ENCODE measurements around the gene RASSF7.

The RASSF7 gene

GRCh38 chr11:601573-602245 is 40.9 kb downstream of the RASSF7 start:
- ATAC-seq = no peak
- TF ChIP-seq TOX (CRISPR knock-in tag; IDR thresholded peaks at IDR 0.05; ENCODE audit: borderline replicate concordance) (no peak), RARB (CRISPR knock-in tag; IDR thresholded peaks at IDR 0.05) (no peak), ZNF8 (CRISPR knock-in tag; IDR thresholded peaks at IDR 0.05) (no peak), ISL1 (CRISPR knock-in tag; IDR thresholded peaks at IDR 0.05) (no peak), ARNTL (CRISPR knock-in tag; IDR thresholded peaks at IDR 0.05; ENCODE audit: borderline replicate concordance, low read depth) (no peak), OSR1 (CRISPR knock-in tag; IDR thresholded peaks at IDR 0.05) (no peak), SNAI2 (CRISPR knock-in tag; IDR thresholded peaks at IDR 0.05) (no peak), TSHZ2 (CRISPR knock-in tag; IDR thresholded peaks at IDR 0.05) (no peak), CSDC2 (CRISPR knock-in tag; IDR thresholded peaks at IDR 0.05) (no peak), GLIS3 (CRISPR knock-in tag; IDR thresholded peaks at IDR 0.05) (no peak), PPARA (CRISPR knock-in tag; IDR thresholded peaks at IDR 0.05; ENCODE audit: borderline replicate concordance) (no peak), CSRNP3 (CRISPR knock-in tag; IDR thresholded peaks at IDR 0.05) (no peak), ZFP3 (CRISPR knock-in tag; IDR thresholded peaks at IDR 0.05) (no peak), ESRRG (CRISPR knock-in tag; IDR thresholded peaks at IDR 0.05) (no peak), BACH2 (CRISPR knock-in tag; IDR thresholded peaks at IDR 0.05; ENCODE audit: borderline replicate concordance) (no peak), ZNF70 (CRISPR knock-in tag; IDR thresholded peaks at IDR 0.05) (no peak)
- TF ChIP-seq, protein P1, sequence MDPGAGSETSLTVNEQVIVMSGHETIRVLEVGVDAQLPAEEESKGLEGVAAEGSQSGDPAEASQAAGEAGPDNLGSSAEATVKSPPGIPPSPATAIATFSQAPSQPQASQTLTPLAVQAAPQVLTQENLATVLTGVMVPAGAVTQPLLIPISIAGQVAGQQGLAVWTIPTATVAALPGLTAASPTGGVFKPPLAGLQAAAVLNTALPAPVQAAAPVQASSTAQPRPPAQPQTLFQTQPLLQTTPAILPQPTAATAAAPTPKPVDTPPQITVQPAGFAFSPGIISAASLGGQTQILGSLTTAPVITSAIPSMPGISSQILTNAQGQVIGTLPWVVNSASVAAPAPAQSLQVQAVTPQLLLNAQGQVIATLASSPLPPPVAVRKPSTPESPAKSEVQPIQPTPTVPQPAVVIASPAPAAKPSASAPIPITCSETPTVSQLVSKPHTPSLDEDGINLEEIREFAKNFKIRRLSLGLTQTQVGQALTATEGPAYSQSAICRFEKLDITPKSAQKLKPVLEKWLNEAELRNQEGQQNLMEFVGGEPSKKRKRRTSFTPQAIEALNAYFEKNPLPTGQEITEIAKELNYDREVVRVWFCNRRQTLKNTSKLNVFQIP (CRISPR knock-in tag; IDR thresholded peaks at IDR 0.05; ENCODE audit: borderline replicate concordance, low read depth) = no peak
- TF ChIP-seq, protein P2, sequence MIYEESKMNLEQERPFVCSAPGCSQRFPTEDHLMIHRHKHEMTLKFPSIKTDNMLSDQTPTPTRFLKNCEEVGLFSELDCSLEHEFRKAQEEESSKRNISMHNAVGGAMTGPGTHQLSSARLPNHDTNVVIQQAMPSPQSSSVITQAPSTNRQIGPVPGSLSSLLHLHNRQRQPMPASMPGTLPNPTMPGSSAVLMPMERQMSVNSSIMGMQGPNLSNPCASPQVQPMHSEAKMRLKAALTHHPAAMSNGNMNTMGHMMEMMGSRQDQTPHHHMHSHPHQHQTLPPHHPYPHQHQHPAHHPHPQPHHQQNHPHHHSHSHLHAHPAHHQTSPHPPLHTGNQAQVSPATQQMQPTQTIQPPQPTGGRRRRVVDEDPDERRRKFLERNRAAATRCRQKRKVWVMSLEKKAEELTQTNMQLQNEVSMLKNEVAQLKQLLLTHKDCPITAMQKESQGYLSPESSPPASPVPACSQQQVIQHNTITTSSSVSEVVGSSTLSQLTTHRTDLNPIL (CRISPR knock-in tag; IDR thresholded peaks at IDR 0.05; ENCODE audit: low read depth) = no peak
- TF ChIP-seq, protein P3, sequence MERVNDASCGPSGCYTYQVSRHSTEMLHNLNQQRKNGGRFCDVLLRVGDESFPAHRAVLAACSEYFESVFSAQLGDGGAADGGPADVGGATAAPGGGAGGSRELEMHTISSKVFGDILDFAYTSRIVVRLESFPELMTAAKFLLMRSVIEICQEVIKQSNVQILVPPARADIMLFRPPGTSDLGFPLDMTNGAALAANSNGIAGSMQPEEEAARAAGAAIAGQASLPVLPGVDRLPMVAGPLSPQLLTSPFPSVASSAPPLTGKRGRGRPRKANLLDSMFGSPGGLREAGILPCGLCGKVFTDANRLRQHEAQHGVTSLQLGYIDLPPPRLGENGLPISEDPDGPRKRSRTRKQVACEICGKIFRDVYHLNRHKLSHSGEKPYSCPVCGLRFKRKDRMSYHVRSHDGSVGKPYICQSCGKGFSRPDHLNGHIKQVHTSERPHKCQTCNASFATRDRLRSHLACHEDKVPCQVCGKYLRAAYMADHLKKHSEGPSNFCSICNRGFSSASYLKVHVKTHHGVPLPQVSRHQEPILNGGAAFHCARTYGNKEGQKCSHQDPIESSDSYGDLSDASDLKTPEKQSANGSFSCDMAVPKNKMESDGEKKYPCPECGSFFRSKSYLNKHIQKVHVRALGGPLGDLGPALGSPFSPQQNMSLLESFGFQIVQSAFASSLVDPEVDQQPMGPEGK (CRISPR knock-in tag; IDR thresholded peaks at IDR 0.05; ENCODE audit: borderline replicate concordance) = no peak

DNA sequence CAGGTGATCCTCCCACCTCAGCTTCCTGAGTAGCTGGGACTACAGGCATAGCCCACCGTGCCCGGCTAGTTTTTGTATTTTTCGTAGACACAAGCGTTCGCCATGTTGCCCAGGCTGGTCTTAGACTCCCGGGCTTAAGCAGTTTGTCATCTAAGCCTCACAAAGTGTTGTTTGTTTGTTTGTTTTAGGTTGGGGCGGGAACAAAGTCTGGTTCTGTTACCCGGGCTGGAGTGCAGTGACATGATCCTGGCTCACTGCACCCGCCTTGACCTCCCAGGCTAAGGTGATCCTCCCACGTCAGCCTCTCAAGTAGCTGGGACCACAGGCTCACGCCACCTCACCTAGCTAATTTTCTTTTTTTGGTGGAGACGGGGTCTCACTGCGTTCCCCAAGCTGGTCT is 42.4 kb downstream of the RASSF7 start:
- TF ChIP-seq ZNF70 (CRISPR knock-in tag; IDR thresholded peaks at IDR 0.05) = no peak
- TF ChIP-seq SNAI2 (CRISPR knock-in tag; IDR thresholded peaks at IDR 0.05) = no peak
- no peak for TF ChIP-seq ZNF8 (CRISPR knock-in tag; IDR thresholded peaks at IDR 0.05)
- no peak for TF ChIP-seq BACH2 (CRISPR knock-in tag; IDR thresholded peaks at IDR 0.05; ENCODE audit: borderline replicate concordance)
- TF ChIP-seq TSHZ2 (CRISPR knock-in tag; IDR thresholded peaks at IDR 0.05) = no peak
- TF ChIP-seq, protein P1 (CRISPR knock-in tag; IDR thresholded peaks at IDR 0.05; ENCODE audit: borderline replicate concordance, low read depth) = no peak
- TF ChIP-seq ARNTL (CRISPR knock-in tag; IDR thresholded peaks at IDR 0.05; ENCODE audit: borderline replicate concordance, low read depth) = no peak
- no peak for TF ChIP-seq TCF4 (CRISPR knock-in tag; IDR thresholded peaks at IDR 0.05; ENCODE audit: borderline replicate concordance)
- no peak for TF ChIP-seq ZFP3 (CRISPR knock-in tag; IDR thresholded peaks at IDR 0.05)
- TF ChIP-seq ZC3H10 (CRISPR knock-in tag; IDR thresholded peaks at IDR 0.05) = no peak
- no peak for TF ChIP-seq PPARA (CRISPR knock-in tag; IDR thresholded peaks at IDR 0.05; ENCODE audit: borderline replicate concordance)
- ATAC-seq = no peak

Measured in SK-N-SH treated with all-trans-retinoic acid at 6 μM for 48 hours (cell line).